Fibroblast of skin of back (primary cell): ENCODE measurements around the gene RABEP1. TPM values are rescaled to one million over a fixed set of nuclear protein-coding genes. Genes with fewer than 3 reads are reported as not detected.
"Not testable (repeated sequence)": the region's sequence is repeated elsewhere in the genome, so short reads cannot be mapped to it uniquely, and the experiment has no call there.

Experiments
- DNase-seq: peaks from one replicate; pipeline ENCODE4 v3.0.0-alpha.2; 2013
- polyA plus RNA-seq, 2 experiments: library from polyadenylated mRNA; unstranded; fragments of 120-200 nt; gene quantifications; one replicate each; pipeline ENCODE4 v1.2.1, GENCODE V29; 2013; ENCODE audit not compliant: insufficient read length in 2 of 2

Gene RABEP1, protein sequence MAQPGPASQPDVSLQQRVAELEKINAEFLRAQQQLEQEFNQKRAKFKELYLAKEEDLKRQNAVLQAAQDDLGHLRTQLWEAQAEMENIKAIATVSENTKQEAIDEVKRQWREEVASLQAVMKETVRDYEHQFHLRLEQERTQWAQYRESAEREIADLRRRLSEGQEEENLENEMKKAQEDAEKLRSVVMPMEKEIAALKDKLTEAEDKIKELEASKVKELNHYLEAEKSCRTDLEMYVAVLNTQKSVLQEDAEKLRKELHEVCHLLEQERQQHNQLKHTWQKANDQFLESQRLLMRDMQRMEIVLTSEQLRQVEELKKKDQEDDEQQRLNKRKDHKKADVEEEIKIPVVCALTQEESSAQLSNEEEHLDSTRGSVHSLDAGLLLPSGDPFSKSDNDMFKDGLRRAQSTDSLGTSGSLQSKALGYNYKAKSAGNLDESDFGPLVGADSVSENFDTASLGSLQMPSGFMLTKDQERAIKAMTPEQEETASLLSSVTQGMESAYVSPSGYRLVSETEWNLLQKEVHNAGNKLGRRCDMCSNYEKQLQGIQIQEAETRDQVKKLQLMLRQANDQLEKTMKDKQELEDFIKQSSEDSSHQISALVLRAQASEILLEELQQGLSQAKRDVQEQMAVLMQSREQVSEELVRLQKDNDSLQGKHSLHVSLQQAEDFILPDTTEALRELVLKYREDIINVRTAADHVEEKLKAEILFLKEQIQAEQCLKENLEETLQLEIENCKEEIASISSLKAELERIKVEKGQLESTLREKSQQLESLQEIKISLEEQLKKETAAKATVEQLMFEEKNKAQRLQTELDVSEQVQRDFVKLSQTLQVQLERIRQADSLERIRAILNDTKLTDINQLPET
- 32.5 TPM for polyA plus RNA-seq (2013, experiment 1 of 2; ENCODE audit: insufficient read length)
- polyA plus RNA-seq (2013, experiment 2 of 2; ENCODE audit: insufficient read length), result 35.8 TPM

GRCh38 chr17:5281814-5282641 is at the start of gene RABEP1:
Gene RABEP1, plus strand, starts transcription at chr17:5282284. Its CDS starts 203 bp downstream, at chr17:5282487.
- peak; percentile 90 for DNase-seq

GRCh38 chr17:5233492-5233891 is 48.6 kb upstream of the RABEP1 start:
- DNase-seq, result not testable (repeated sequence)

- no peak for DNase-seq
Observed at GRCh38 chr17:5234645-5235576, 47.2 kb upstream of the RABEP1 start, which contains the start of gene SCIMP. Gene SCIMP, minus strand, starts transcription at chr17:5234860. Its CDS starts 105 bp downstream, at chr17:5234755.

DNA sequence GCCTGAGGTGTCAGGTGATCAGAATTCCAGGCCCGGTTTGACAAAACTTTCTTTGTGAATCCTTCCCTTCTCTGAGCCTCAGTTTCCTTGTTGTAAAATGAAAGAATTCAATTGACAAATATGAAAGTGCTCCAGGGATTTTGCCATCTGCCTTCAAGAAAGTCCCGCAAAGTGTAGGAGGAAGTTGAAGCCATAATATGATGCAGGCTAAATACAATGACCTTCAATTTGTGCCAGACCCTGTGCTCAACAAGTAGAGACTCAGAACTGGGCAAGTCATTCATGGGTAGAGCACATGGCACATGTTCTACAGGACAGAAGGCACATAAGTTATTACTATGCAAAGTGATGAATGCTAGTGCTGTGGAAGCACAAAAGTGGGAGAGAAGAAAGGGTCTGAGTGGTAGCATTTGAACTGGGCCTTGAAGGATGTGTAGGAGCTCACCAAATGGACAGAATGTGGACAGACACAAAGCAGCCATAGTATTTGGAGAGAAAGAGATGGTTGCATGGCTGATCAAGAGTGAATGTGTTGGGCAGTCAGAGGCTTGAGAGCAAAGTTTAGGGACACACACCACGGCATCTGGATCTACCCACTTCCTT is 45.0 kb upstream of the RABEP1 start:
- no peak for DNase-seq

- DNase-seq, result peak; percentile 50
Observed at GRCh38 chr17:5237541-5238016, 44.5 kb upstream of the RABEP1 start.

DNA sequence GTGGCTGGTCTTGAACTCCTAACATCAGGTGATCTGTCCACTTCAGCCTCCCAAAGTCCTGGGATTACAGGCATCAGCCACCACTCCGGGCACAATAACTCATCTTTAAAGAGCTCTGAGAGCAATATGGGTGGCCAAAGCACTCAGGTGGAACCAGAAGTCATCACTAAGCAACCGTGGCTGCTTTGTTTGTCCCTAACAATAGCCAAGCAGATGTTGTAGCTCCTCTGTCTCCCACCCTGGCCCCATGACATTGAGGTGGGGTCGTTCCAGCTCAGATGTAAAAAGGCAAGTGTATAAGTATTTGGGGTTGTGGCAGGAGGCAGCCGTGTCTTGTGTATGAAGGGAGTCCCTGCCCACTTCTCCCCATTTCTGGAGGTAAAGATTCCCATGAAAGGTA is 43.8 kb upstream of the RABEP1 start:
- DNase-seq, result no peak

- DNase-seq, result not testable (repeated sequence)
Observed at GRCh38 chr17:5239769-5240168, 42.3 kb upstream of the RABEP1 start.

- DNase-seq, result no peak
Observed at GRCh38 chr17:5241861-5242671, 40.0 kb upstream of the RABEP1 start.

- no peak for DNase-seq
Observed at GRCh38 chr17:5247621-5248020, 34.5 kb upstream of the RABEP1 start.

DNA sequence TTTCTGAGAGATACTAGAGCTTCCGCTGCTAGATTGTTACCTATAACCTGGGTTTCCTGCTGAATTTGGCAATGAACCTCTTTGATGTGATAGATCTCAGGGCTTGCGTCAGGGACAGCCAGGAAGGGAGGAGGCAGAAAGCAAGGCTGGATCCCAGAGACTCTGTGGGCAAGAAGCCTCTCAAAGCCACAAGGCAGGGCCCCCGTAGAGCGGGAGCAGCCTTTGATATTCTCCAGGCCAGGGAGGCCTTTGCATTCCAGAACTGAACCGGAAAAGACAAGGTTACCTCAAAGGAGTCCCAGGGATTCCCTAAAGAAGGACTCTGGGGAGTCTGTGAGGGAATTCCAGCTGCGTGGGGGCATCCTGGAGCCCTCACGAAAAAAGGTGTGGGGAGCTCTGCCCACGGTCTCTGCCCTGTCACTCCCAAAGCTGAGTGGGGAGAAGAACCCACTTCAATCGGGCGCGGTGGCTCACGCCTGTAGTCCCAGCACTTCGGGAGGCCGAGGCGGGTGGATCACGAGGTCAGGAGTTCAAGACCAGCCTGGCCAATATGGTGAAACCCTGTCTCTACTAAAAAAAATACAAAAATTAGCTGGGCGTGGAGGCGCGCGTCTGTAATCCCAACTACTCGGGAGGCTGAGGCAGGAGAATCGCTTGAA is 33.1 kb upstream of the RABEP1 start:
- DNase-seq, result no peak

DNA sequence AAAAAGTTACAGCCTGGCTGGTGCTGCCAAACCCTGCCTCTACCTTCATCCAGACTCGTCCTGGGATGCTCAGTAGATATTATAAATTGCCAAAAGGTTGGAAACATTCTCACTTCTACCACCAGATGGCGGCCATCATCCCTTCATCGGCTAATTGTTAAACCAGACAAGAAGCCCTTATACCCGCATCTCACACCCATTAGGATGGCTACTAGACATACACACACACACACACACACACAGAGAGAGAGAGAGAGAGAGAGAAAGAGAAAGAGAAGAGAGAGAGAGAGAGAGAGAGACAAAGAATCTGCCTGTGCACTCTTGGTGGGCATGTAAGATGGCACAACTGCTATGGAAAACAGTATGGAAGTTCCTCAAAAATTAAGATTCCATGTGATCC is 32.5 kb upstream of the RABEP1 start:
- DNase-seq, result peak; percentile 81

- DNase-seq, result no peak
Observed at GRCh38 chr17:5254414-5254813, 27.7 kb upstream of the RABEP1 start.

DNA sequence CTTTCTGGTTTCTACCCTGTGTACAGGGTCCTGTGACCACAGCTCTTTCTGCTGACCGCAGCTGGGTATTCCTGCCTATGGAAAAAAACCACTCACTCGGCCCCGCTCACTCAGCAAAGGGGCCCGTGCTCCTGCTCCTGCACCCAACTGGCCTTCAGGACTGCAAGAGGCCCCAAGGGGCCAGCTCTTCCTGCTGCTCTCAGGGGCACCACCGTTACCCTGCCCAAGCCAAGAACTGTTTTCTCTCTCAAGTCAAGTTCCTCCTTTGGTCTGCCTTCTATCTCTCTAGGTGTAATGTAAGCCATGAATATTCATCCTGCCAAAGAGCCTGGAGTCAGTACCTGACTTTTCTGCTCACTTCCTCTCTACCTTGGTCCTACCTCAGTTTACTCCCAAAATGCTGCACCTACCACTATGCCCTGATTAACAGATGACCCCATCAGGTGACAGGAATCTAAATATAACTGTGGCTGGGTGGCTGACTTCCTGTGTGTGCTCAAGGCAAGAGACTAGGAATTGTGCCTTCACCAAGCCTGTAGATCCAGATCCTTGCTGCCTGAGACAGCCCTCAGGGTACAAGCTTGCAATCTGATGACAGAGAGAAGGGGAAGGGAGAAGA is 27.1 kb upstream of the RABEP1 start:
- DNase-seq, result no peak

- no peak for DNase-seq
Observed at GRCh38 chr17:5257124-5257523, 25.0 kb upstream of the RABEP1 start.

DNA sequence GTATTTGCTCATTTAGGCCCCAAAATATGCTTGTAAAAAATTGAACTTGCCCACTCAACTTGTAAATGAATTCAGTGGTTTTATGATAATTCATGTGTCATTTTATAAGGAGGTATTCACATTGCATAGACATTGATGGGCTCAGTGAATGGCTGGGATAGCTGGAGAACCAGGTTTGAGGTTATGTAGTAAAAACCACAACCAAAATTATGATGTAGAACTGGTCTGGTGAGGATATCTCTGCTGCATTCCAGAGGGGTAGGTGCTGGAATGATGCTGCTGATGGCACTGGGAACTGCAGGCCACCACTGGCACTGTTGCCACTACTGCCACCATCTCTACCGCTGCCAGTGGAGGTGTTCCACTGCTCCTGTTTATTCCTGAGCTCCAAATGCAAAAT is 21.5 kb upstream of the RABEP1 start:
- no peak for DNase-seq

DNA sequence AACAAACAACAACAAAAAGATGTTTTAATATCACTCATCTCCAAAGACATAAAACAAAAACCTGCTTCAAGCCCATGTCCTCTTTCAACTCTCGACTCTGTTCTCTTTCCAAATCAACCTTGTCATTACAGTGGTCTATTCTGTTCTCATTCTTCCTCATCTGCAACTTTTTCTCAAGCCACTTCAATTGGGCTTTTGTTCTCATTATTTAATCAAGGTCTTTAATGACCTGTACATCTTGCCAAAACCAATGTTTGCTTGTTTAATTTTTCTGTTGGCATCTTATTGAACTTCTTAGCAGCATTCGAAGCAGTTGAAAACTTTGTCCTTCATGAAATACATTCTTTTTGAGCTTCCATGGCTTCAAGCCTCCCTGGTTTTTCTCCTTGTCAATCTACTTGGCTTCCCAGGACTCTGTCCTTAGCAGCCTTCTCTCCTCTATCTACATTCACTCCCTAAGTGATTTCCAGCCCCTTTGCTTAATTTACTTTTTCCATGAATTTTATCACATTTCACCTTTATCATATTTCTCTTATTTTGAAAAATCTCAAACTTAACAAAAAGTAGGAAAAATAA is 19.6 kb upstream of the RABEP1 start:
- DNase-seq, result no peak

DNA sequence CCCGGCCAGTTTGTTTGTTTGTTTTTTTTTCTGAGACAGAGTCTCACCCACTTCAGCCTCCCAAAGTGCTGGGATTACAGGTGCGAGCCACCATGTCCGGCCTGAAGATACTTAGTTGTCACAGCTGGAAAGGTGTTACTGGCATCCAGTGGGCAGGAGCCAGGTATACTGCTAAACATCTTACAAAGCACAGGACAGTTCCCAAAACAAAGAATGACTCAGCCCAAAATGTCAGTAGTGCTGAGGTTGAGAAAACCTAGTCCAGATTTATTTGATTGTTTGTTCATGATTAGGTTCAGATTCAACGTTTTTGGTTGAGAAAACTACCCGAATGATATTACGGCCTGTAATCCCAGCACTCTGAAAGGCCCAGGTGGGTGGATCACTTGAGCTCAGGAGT is 18.6 kb upstream of the RABEP1 start:
- no peak for DNase-seq

GRCh38 chr17:5264893-5265292 is 17.2 kb upstream of the RABEP1 start:
- DNase-seq, result no peak
